ENCODE results near the gene RELL2.

Gene RELL2

GRCh38 chr5:141618804-141619554 lies 17.8 kb upstream of the RELL2 start, which contains the start of gene DIAPH1 (continued):
- TF ChIP-seq SP7 (tag by site-specific recombination; IDR thresholded peaks at IDR 0.05) (peak; percentile 90), ZNF391 (tag by site-specific recombination; IDR thresholded peaks at IDR 0.05; ENCODE audit: borderline replicate concordance, low read depth) (peak; percentile 59; the same call in 1 of the 2 replicates), ZBTB8A (tag by site-specific recombination; IDR thresholded peaks at IDR 0.05) (peak; percentile 95), ZBTB7A (tag by site-specific recombination; IDR thresholded peaks at IDR 0.05; ENCODE audit: low read depth) (peak; percentile 90; the same call in 1 of the 2 replicates), ZBTB21 (tag by site-specific recombination; IDR thresholded peaks at IDR 0.05) (peak; percentile 37; the same call in 1 of the 2 replicates), ZNF335 (tag by site-specific recombination; conservative IDR thresholded peaks at IDR 0.05) (peak; percentile 17; the same call in 1 of the 2 replicates), PRDM6 (tag by site-specific recombination; IDR thresholded peaks at IDR 0.05) (no peak), SCRT2 (tag by site-specific recombination; IDR thresholded peaks at IDR 0.05) (no peak), KLF8 (tag by site-specific recombination; IDR thresholded peaks at IDR 0.05) (peak; percentile 98), ZIC2 (tag by site-specific recombination; IDR thresholded peaks at IDR 0.05) (no peak), ZFP3 (tag by site-specific recombination; IDR thresholded peaks at IDR 0.05; ENCODE audit: low read depth) (no peak), WT1 (tag by site-specific recombination; IDR thresholded peaks at IDR 0.05) (peak; percentile 57), ZNF830 (tag by site-specific recombination; IDR thresholded peaks at IDR 0.05; ENCODE audit: low read depth) (no peak), ZNF677 (tag by site-specific recombination; IDR thresholded peaks at IDR 0.05) (no peak), ZNF501 (tag by site-specific recombination; IDR thresholded peaks at IDR 0.05) (peak; percentile 85; the same call in 1 of the 2 replicates), YY1 (tag by site-specific recombination; IDR thresholded peaks at IDR 0.05) (0 out of 2 replicates have a peak, but pooled peaks have one; percentile 20), ZNF785 (tag by site-specific recombination; IDR thresholded peaks at IDR 0.05) (0 out of 2 replicates have a peak, but pooled peaks have one; percentile 31), GLI4 (tag by site-specific recombination; IDR thresholded peaks at IDR 0.05) (peak; percentile 59; the same call in 1 of the 2 replicates), ZNF433 (tag by site-specific recombination; IDR thresholded peaks at IDR 0.05; ENCODE audit: low read depth) (no peak), ZNF274 (IDR thresholded peaks at IDR 0.05; ENCODE audit: low read length) (no peak), ZNF274 (tag by site-specific recombination; IDR thresholded peaks at IDR 0.05; ENCODE audit: borderline replicate concordance) (no peak), ZNF19 (tag by site-specific recombination; IDR thresholded peaks at IDR 0.05; ENCODE audit: low read depth) (no peak), ZNF610 (tag by site-specific recombination; IDR thresholded peaks at IDR 0.05; ENCODE audit: borderline replicate concordance) (0 out of 2 replicates have a peak, but pooled peaks have one; percentile 38), ZNF239 (tag by site-specific recombination; IDR thresholded peaks at IDR 0.05) (no peak)
- TF ChIP-seq, protein P1, sequence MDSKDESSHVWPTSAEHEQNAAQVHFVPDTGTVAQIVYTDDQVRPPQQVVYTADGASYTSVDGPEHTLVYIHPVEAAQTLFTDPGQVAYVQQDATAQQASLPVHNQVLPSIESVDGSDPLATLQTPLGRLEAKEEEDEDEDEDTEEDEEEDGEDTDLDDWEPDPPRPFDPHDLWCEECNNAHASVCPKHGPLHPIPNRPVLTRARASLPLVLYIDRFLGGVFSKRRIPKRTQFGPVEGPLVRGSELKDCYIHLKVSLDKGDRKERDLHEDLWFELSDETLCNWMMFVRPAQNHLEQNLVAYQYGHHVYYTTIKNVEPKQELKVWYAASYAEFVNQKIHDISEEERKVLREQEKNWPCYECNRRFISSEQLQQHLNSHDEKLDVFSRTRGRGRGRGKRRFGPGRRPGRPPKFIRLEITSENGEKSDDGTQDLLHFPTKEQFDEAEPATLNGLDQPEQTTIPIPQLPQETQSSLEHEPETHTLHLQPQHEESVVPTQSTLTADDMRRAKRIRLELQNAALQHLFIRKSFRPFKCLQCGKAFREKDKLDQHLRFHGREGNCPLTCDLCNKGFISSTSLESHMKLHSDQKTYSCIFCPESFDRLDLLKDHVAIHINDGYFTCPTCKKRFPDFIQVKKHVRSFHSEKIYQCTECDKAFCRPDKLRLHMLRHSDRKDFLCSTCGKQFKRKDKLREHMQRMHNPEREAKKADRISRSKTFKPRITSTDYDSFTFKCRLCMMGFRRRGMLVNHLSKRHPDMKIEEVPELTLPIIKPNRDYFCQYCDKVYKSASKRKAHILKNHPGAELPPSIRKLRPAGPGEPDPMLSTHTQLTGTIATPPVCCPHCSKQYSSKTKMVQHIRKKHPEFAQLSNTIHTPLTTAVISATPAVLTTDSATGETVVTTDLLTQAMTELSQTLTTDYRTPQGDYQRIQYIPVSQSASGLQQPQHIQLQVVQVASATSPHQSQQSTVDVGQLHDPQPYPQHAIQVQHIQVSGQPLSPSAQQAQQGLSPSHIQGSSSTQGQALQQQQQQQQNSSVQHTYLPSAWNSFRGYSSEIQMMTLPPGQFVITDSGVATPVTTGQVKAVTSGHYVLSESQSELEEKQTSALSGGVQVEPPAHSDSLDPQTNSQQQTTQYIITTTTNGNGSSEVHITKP (tag by site-specific recombination; IDR thresholded peaks at IDR 0.05), result peak; percentile 99
- TF ChIP-seq, protein P2, sequence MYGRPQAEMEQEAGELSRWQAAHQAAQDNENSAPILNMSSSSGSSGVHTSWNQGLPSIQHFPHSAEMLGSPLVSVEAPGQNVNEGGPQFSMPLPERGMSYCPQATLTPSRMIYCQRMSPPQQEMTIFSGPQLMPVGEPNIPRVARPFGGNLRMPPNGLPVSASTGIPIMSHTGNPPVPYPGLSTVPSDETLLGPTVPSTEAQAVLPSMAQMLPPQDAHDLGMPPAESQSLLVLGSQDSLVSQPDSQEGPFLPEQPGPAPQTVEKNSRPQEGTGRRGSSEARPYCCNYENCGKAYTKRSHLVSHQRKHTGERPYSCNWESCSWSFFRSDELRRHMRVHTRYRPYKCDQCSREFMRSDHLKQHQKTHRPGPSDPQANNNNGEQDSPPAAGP (tag by site-specific recombination; IDR thresholded peaks at IDR 0.05), result peak; percentile 96
- TF ChIP-seq, protein P3, sequence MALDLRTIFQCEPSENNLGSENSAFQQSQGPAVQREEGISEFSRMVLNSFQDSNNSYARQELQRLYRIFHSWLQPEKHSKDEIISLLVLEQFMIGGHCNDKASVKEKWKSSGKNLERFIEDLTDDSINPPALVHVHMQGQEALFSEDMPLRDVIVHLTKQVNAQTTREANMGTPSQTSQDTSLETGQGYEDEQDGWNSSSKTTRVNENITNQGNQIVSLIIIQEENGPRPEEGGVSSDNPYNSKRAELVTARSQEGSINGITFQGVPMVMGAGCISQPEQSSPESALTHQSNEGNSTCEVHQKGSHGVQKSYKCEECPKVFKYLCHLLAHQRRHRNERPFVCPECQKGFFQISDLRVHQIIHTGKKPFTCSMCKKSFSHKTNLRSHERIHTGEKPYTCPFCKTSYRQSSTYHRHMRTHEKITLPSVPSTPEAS (tag by site-specific recombination; IDR thresholded peaks at IDR 0.05), result no peak
- TF ChIP-seq, protein P4, sequence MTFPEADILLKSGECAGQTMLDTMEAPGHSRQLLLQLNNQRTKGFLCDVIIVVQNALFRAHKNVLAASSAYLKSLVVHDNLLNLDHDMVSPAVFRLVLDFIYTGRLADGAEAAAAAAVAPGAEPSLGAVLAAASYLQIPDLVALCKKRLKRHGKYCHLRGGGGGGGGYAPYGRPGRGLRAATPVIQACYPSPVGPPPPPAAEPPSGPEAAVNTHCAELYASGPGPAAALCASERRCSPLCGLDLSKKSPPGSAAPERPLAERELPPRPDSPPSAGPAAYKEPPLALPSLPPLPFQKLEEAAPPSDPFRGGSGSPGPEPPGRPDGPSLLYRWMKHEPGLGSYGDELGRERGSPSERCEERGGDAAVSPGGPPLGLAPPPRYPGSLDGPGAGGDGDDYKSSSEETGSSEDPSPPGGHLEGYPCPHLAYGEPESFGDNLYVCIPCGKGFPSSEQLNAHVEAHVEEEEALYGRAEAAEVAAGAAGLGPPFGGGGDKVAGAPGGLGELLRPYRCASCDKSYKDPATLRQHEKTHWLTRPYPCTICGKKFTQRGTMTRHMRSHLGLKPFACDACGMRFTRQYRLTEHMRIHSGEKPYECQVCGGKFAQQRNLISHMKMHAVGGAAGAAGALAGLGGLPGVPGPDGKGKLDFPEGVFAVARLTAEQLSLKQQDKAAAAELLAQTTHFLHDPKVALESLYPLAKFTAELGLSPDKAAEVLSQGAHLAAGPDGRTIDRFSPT (tag by site-specific recombination; IDR thresholded peaks at IDR 0.05), result peak; percentile 70
- TF ChIP-seq, protein P5, sequence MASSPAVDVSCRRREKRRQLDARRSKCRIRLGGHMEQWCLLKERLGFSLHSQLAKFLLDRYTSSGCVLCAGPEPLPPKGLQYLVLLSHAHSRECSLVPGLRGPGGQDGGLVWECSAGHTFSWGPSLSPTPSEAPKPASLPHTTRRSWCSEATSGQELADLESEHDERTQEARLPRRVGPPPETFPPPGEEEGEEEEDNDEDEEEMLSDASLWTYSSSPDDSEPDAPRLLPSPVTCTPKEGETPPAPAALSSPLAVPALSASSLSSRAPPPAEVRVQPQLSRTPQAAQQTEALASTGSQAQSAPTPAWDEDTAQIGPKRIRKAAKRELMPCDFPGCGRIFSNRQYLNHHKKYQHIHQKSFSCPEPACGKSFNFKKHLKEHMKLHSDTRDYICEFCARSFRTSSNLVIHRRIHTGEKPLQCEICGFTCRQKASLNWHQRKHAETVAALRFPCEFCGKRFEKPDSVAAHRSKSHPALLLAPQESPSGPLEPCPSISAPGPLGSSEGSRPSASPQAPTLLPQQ (tag by site-specific recombination; IDR thresholded peaks at IDR 0.05), result peak; percentile 80

All from HEK293 (cell line).